ENCODE data around the gene MCRIP2. TPM values are rescaled to one million over a fixed set of nuclear protein-coding genes. Genes with fewer than 3 reads are reported as not detected.

Gene MCRIP2
- total and polyA plus RNA-seq, 2 of the 8 experiments (the other 6 are each of a cell fraction or from before 2014, with no cell fraction given): 45.4 to 75.5 TPM

DNA sequence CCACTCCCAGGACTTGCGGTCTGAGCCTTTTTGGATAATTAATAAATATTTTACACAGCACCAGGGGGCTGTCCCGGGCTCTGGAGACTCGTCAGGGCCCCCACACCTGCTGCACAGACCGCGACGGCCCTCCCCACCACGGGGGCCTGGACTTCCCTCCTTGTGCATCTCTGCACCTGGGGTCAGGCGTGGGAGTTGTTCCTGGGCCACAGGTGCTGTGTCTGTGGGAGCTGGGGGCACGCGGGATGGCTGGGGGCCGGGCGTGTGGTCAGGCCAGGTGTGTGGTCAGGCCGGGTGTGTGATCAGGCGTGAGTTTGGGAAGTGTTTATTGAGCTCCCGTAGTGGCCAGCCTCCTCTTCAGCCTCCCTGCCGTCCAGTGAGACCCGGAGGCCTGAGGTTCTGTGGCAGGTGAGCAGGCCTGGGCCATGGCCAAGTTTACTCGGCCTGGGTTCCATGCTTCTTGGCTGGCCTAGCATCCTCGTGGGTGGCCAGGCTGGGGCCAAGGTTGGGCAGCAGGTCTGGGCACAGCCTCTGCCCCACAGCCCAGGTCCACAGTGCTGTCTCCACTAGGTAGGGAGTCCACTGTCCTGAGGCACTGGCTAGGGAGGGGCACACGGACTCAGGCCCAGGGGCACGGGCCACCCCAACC lies 36.7 kb downstream of the MCRIP2 start (continued):
- TF ChIP-seq GABPA (IDR thresholded peaks at IDR 0.05; ENCODE audit: borderline replicate concordance, insufficient read depth, low read length) (no peak), TAF7 (optimal IDR thresholded peaks at IDR 0.05; ENCODE audit: borderline replicate concordance, low read depth, low read length) (no peak), SIN3A (conservative IDR thresholded peaks at IDR 0.05 in 1 of 2, IDR thresholded peaks at IDR 0.05 in 1 of 2; ENCODE audit: low read depth in 1 of 2, low read length in 2 of 2) (no peak), SAP30 (IDR thresholded peaks at IDR 0.05; ENCODE audit: insufficient read depth, insufficient replicate concordance, low read length) (no peak), JUN (IDR thresholded peaks at IDR 0.05; ENCODE audit: low read depth, low read length) (no peak), EP300 (IDR thresholded peaks at IDR 0.05; ENCODE audit: borderline replicate concordance in 1 of 2, low read depth in 2 of 2, low read length in 2 of 2) (no peak), HDAC2 (IDR thresholded peaks at IDR 0.05; ENCODE audit: borderline replicate concordance in 1 of 2, low read depth in 2 of 2, low read length in 2 of 2) (no peak)

Data from H1 (cell line).